ENCODE data around the gene CELA3B.
"Not testable (repeated sequence)": the region's sequence is repeated elsewhere in the genome, so short reads cannot be mapped to it uniquely, and the experiment has no call there.

CELA3B gene

GRCh38 chr1:21976703-21977239 lies at the start of gene CELA3B:
TSS of gene CELA3B (plus strand) at chr1:21977022. CDS start at chr1:21977040, 18 bp downstream.
- H3K4me3 ChIP-seq (ENCODE audit: low read depth, low read length); DNase-seq (ENCODE audit: low read depth): not testable (repeated sequence)

GRCh38 chr1:21927533-21928237 lies 49.1 kb upstream of the CELA3B start:
- no peak overlapping the region for H3K4me3 ChIP-seq (ENCODE audit: low read depth, low read length)
- TF ChIP-seq CTCF (conservative IDR thresholded peaks at IDR 0.05; ENCODE audit: low read depth, low read length) = no peak
- no peak for DNase-seq (ENCODE audit: low read depth)

- TF ChIP-seq CTCF (conservative IDR thresholded peaks at IDR 0.05; ENCODE audit: low read depth, low read length) = no peak
- no peak overlapping the region for H3K4me3 ChIP-seq (ENCODE audit: low read depth, low read length)
- no peak for DNase-seq (ENCODE audit: low read depth)
These were observed 46.7 kb upstream of the CELA3B start for GRCh38 chr1:21930080-21930571.

GRCh38 chr1:21930629-21931170 lies 46.1 kb upstream of the CELA3B start:
- no peak overlapping the region for H3K4me3 ChIP-seq (ENCODE audit: low read depth, low read length)
- no peak for DNase-seq (ENCODE audit: low read depth)
- TF ChIP-seq CTCF (conservative IDR thresholded peaks at IDR 0.05; ENCODE audit: low read depth, low read length) = no peak

GRCh38 chr1:21931171-21932093 lies 45.4 kb upstream of the CELA3B start:
- peak; percentile 84 for DNase-seq (ENCODE audit: low read depth)
- TF ChIP-seq CTCF (conservative IDR thresholded peaks at IDR 0.05; ENCODE audit: low read depth, low read length) = no peak
- no peak overlapping the region for H3K4me3 ChIP-seq (ENCODE audit: low read depth, low read length)

- no peak for TF ChIP-seq CTCF (conservative IDR thresholded peaks at IDR 0.05; ENCODE audit: low read depth, low read length)
These were observed 44.7 kb upstream of the CELA3B start for GRCh38 chr1:21932127-21932526.

More at GRCh38 chr1:21932127-21932526, 44.7 kb upstream of the CELA3B start:
- H3K4me3 ChIP-seq (ENCODE audit: low read depth, low read length) = no peak overlapping the region
- peak; percentile 84 for DNase-seq (ENCODE audit: low read depth)
